ENCODE measurements around the gene AATK.
A peak's percentile ranks its signal among the peaks of the same experiment; 100 is the strongest.

The AATK gene

DNA sequence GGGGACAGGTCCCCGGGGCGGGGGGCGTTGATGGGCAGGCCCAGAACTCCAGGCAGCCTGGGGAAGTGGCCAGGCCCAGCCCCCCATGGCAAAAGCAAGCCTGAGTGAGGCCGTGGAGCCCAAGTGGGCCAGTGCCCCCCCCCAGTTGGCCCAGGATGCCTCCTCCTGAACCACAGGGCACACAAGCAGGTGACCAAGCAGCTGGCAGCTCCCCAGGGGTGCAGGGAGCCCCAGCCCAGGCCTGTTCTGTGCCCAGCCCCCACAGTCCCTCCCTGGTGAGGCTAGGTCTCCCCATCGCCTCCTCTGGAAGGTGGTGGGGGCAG lies 38.9 kb downstream of the AATK start:
- no peak for DNase-seq (ENCODE audit: low spot score)

DNA sequence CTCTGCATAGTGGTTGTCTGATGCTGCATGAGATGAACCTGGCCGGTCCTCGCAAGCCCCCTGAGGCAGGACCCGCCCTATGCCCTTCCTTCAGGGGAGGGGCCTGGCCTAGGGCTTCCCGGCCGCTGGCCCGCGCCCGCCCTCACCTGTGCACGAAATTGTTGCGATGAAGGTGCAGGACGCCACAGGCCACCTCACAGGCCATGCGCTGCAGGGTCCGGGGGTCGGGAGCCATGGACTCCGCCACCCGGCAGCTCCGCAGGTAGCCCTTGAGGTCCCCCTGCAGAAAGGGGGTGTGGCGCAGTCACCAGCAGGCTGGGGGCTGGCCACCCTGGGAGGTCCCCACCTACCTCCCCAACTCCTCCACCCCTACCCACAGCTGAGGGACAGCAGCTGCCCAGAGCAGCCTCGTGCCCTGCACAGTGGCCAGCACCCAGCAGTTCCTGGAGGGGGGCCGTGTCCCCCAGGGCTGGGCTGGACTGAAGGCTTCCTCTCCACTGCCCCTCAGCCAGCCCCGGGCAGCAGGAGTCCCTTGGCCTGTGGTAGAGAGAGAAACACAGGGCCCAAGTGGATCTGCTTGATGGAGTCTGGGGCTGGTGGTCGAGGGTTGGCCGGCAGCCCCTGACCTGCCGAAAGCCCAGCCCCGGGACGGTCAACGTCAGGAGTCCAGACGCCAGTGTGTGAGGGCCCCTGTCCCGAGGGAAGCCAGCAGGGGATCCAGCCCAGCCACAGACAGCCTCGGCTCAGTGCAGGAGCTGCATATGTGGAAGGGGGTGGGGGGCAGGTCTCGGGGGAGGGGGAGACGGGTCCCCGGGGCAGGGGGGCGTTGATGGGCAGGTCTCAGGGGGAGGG lies 39.5 kb downstream of the AATK start:
- no peak for DNase-seq (ENCODE audit: low spot score)

DNA sequence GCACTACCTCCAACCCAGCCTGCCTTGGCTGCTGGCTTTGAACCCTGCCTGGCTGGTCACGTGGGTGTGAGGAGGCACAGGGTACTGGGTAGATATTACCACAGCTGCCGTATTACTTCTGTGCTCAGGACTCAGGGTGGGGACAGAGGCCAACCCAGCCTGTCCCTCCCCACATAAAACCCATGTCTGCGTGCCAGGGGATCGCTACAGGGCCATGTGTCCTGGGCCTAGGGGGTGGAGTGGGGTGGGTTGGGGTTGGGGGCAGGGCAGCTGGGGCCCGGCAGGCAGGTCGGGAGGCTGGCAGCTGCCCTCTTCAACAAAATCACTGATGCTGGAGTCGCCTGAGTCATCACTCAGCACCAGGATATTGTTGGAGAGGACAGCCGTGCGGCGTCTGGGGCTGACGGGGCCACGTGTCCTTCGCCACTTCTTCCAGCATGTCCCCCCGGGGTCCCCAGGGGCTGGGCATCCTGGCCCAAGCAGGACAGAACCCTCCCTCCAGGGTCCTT lies 40.4 kb downstream of the AATK start:
- DNase-seq (ENCODE audit: low spot score) = no peak

DNA sequence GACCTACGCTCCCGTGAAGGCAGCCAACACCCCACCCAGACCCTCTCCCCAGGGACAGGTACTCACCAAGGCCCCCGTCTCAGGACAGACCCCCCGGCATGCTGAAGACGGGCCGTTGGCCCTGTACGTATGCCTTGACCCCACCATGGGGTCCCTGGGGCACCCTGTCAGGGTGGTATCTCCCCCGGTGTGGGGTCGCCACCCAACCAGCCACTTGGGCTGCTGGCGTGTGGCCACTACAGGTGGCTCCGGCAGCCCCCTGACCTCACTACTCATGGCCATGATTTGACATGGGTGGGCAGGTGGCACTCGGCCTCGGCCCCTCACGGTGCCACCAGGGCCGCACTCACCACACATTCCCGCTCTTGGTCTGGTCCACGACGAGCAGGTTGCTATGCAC lies 41.6 kb downstream of the AATK start:
- no peak for DNase-seq (ENCODE audit: low spot score)

DNA sequence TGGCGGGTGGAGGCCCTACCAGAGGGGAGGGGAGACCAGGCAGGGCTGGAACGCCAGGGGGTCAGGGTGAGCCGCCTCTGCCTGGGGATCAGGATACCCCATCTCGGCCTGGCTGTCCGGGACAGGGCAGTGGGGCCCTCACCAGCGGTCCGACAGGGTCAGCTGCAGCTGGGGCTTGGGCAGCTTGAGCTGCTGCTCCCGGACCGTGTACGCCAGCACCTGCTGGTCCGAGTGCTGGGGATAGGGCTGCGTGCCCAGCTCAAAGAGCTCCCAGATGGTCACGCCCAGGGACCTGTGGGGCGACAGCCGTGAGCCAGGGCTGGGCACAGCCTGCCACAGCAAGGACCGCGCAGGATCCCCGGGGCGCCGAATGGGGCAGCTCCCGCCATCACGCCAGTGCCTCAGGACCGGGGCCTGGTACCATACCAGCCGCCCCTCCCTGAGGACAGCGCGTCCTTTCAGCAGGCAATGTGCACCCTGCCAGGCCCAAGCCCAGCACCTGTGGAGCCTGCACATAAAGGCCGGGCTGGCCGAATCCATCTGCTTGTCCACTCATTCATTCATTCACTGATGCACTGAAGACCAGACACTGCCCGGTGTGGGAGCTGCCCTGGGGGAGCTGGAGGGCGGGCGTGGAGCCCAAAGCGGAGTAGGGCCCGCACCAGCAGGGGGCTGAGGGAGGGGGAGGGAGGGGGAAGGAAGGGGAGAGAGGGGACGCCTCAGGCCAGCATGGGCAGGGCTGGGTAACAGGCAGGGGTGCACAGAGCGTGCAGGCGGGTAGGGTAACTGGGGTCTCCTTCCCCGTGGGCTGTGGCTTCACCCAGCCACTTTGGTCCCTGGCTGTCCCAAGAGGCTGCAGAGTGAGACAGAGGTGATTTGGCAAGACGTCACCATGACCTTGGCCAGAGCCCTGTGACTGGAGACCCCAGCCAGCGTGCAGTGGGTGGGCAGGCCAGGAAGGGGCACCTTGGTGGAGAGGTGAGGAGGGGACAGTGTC lies 42.7 kb downstream of the AATK start:
- DNase-seq (ENCODE audit: low spot score) = no peak

DNA sequence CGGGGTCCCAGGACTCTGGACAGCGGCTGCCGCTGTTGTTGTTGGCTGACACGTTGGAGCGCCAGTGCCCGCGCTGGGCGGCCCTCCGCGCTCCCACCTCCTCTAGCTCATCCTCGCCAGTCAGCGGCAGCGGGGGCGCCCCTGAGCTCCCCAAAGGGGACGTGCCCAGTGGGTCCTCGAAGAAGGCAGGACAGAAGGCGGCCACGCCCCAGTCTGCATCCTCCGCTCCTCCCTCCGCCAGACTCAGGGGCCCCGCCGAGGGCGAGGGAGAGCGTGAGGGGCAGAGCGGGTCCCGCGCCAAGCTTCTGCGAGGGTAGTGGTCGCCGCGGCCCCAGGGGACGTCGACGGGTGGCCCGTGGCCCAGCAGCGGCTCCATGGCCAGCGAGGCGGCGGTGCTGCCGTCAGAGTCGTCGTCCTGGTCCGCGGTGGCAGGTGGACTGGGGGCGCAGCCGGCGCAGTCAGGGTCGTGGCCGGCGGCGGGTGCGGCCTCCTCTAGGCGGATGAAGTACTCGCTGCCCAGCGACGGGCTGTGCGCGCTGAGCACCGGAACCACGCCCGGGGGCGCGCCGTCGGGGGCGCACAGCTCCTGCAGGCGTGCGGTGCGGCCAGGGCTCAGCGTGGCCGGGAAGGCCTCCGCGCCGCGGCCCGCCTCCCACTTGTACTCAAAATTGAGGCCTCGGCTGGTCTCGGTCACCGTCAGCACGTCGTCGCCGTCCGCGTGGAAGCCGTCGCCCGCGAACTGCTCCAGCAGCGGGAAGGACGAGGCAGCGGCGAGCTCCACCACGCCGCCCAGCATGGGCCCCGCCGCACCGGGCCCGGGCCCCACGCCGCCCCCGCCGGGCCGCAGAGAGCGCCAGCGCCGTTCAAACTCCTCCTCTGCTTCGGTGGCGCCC lies 43.9 kb downstream of the AATK start:
- peak; percentile 65 for DNase-seq (ENCODE audit: low spot score)

DNA sequence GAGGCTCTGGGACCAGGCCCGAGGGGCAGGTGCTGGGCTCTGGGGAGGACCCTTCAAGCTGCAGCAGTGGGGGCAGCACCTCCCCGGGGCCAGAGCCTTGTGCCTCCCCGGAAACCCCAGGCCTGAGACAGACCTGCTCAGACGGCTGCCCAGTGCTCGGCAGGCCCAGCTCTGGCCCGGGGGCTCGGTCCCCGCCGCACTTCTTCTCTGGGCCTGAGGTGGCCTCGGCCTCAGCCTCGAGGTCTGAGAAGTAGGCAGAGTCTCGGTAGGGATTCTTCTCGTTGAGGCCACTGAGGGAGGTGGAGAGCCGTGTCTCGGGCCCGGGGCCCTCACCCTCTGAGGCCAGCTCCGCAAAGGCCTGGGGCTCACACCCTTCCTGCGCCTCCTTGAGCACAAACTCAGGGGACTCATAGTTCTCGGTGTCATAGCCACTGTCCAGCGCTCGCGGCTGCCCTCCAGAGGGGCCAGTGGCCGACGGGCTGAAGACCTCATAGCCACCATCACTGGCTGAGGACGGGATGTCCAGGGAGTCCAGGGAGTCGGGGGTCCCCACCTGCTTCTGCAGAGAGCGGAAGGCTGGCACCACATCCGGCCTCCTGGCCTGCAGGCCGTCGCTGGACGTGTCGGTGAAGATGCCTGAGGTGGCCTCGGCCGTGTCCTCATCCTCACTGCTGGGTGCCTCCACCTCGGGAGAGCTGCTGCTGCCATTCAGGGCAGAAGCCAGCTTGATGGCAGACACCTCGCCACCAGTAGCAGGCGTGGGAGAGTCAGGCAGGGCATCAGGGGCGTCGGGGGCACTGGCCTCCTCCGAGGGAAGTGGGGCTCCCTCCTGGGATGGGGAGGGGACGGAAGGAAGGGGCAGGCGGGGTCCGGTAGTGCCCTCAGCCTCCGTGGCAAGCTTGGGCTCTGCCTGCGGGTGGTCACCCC lies 45.1 kb downstream of the AATK start:
- DNase-seq (ENCODE audit: low spot score) = no peak

DNA sequence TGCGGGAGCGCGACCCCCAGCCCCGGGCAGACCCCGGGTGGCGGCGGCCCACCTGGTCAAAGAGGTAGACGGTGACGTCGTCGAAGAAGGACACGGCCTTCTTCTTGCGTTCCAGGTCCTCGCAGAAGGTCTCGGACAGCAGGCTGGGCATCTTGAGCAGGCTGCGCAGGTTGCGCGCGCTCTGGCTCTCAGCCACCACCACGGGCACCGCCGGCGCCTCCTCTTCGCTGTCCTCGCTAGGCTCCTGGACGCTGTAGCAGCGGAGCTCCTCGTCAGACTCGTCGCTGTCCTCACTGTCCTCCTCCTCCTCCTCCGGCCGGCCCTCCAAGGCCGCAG lies 45.9 kb downstream of the AATK start:
- DNase-seq (ENCODE audit: low spot score) = no peak

DNA sequence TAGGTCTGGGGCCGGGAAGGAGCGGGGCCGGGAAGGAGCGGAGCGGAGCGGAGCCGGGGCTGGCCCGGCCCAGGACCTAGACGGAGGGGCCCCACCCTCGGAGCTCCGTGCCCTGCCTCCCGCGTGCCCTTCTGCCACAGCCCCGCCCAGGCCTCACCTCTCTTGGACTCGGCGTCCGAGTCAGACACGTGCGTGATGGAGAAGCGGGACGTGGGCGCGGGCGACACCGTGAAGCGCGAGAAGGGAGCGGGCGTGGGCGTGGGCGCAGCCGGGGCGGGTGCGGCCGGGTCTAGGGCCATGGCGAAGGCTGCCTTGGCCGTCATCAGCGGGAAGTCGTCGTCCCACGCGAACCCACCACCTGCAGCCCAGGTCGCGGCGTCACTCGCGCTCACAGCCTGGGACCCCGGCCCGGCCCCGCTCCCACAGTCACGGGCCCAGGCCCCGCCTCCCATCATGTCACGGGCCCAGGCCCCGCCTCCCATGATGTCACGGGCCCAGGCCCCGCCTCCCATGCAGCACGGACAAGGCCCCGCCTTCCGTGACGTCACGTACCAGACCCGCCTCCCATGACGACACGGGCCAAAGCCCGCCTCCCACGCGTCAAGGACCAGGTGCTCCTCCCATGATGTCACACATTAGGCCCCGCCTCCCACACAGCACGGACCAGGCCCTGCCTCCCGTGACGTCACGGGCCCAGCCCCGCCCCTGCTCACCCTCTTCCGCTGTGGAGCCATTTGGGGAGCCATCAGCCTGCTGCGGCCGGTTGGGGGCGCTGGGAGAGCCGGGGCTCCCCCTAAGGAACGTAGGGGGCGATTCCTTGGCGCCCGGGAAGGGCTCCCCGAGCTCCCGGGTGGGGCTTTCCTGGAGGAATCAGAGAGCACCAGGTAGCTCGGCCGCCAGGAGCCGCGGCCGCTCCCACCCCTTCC lies 46.5 kb downstream of the AATK start:
- peak; percentile 97 for DNase-seq (ENCODE audit: low spot score)

DNA sequence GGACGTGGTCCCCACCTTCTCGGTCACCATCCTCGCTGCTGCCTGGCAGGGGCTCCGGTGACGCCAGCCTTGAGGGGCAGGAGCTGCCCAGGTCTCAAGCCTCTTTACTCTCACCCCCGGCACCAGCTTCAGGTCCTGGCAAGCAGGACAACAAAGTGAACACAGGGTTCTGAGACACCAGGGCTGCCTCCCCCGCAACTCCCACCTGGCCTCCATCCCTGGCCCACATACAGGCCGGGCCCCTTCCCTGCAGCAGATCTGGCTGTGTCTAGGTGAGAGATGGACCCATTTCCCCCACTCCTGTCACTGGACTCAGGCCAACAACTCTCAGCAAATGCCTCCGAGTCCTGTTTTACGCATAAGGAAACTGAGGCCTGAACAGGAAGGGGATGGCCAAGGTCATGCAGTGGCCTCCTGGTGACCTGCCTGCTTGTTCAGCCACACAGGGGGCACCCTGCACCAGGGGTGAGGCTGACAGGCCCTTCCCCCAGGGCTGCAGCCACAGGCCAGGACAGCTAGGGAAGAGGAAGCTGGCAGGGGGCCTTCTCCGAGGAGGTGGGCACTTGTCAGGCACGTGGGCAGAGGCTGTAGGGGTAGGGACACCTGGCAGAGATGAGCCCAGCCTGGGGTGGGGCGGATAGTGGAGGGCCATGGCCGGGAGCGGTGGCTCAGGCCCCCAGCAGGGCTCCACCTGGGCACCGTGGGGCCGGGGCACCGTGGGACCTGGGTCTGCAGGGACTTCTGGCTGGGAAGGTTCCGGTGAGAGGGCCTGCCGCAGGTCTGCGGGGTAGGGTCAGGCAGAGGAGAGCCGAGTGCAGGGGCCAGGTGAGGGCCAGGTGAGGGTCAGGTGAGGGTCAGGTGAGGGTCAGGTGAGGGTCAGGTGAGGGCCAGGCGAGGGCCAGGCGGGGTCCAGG lies 47.5 kb downstream of the AATK start:
- no peak for DNase-seq (ENCODE audit: low spot score)

DNA sequence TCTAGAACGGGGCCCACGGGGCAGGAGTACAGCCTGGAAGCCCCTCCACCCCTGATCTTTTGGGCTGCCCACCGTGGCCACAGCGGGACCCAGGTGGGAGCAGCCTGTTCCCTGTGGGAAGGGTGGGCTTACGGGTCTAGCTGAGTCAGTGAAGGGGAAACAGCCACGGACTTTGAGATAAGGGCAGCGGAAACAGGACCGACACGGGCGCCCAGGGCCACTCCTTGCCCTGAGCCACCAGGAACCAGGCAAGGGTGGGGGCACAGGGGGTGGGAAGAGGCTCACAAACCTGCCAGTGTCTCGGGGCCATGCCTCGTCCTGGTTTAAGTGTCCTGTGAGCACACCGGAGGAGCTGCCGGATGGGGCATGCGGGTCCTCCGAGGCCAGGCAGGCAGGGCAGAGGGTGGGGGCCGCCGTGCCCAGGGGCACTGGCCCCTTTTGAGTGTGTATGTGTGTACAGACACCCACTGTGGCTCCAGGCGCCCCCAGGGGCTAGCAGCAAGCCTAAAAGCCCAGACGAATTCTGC lies 48.3 kb downstream of the AATK start:
- DNase-seq (ENCODE audit: low spot score) = no peak

DNA sequence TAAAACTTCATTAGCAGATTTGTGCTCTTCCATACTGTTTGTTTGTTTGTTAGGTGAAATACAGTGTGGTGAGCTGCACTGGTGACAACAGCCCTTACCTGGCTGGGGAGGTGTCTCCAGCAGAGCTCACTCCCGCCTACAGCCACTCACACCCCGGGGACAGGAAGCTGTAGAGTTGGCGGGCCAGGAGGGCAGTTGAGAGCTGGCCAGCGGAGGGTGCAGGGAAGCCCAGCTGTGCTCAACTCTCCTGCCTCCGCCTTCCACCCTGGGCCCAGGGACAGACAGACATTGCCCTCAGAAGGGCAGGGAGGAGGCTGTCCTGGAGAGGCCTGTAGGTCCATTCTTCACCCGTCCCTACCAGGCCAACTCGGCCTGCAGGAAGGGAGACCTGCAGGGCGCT lies 49.3 kb downstream of the AATK start:
- DNase-seq (ENCODE audit: low spot score) = no peak

DNA sequence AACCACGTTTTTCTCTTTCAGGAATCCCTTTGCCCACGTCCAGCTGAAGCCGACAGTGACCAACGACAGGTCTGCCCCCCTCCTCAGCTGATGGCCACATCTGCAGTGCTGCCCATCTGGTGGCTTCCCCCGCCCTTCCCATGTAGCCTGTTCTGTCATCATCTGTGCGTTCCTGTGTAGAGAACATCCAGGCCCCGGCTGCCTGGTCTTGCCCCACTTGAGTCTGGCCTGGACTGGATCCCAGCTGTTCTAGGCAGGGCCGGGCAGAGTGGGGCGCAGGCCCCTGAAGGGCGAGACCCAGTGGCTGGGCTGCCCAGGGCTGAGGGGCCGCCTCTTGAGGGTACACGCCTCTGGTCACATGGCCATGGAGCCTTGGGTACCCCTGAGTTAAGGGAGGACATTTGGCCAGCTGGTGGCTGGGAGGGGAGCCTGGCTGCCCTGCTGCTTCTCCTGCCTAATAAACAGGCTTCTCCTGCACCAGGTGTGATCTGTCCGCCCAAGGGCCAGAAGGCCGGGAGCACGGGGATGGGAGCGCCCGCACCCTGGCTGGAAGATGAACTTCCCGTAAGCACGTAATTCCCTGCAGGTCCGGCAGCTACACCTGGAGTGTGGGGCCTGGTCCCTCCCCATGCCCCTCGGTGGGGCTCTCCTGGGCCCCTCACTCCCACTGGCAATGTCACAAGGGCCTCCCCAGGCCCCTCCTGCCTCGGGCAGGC lies 50.1 kb downstream of the AATK start:
- DNase-seq (ENCODE audit: low spot score) = no peak

DNA sequence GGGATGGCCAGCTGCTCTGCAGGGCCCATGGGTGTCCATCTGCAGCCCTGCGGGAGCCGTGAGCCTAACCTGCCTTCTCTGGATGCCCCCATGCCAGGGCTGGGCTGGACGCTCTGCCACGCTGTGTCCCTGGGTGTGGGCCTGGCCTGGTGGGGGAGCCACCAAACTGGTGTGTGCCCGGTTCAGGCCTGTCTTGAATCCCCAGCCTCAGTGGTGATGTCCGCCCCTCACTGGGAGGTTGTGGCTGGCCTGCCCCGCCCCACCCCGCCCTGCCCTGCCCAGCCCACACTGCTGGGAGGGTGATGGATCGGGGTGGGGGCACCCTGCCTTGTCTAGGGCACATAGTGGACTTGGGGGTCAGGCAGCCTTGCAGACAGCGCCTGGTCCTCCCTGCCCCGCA lies 50.8 kb downstream of the AATK start:
- DNase-seq (ENCODE audit: low spot score) = no peak

DNA sequence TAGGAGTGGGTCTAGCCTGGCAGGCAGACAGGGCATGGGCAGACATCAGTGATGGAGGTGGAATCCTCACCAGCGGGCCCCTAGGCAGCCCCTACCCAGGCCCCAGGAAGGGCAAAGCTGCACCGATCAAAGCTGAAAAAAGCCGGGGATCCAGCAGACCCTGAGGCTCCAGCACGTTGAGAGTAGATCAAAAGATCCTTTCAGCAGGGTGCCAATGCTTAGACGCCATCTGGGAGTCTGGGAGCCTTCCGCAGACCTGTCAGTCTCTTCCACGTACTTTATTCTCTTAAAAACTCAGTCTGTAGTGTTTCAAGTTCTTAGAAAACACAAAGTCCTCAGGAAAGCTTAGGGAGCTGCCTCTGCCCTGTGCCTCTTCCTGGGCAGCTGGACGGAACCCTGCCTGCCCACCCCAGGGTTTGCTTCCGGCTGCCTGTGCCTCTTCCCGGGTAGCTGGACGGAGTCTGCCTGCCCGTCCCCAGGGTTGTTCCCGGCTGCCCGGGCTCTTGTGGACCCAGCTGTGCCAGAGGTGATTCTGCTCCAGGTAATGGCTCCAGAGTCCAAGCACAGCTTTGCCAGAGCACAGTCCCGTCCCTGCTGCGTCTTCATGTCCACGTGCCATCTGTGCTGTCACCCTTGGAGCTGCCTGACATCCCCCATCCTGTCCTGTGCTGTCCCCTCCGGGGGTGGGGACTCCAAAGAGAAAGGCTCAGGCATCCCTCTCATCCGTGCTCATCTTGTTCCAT lies 51.5 kb downstream of the AATK start:
- no peak for DNase-seq (ENCODE audit: low spot score)

DNA sequence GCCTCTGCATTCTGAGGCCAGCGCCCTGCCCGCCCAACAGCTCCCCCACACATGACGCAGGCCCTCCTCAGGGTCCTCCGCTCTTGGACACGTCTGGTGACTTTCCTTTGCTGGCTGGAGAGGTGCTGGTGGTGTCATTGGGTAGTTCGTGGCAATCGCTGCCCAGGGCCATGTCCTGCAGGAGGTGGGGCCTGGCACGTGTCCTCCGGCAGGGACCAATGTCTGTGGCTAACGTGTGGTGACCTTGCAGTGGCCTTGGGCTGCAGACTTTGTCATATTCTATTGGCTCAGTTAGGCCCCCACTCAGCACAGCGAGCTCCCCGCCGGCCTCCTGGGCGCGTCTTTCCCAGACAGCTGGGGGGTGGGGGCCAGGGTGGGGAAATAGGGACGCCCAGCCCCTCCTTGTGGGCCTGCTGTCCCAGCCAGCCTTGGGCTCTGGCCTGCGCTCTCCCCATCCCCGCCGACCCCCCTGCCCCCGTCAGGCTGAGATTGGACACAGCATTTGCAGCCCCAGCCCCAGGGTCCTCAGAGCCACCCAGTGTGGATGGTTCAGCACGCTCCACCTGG lies 52.8 kb downstream of the AATK start:
- DNase-seq (ENCODE audit: low spot score) = no peak

DNA sequence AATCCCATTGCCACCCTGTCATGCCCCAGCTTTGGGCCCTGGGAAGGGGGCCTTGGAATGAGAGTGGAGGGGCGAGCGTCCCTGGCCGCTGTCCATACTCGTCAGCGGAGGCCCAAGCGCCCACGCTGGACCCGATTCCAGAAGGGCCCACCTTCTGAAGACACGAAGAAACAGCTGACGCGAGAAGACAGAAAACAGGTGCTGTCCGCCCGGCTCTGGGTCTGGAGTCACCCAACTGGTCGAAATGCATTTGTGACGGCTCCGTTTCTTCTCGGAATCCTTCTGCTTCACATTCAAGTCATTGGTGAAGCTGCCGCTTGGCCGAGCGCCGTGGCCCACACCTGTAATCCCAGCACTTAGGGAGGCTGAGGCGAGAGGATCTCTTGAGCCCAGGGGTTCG lies 53.6 kb downstream of the AATK start:
- DNase-seq (ENCODE audit: low spot score) = no peak
